Brain microvascular endothelial cell (primary cell): ENCODE results near the gene C2CD5.

Source experiments
- DNase-seq: peaks from one replicate; pipeline ENCODE4 v3.0.0-alpha.2; 2020
- H3K27ac ChIP-seq: fragments of 250-450 bp; sonication (Bioruptor Pico); 2 replicates; pipeline ENCODE4 v1.5.1; 2020; ENCODE audit warnings: mild to moderate bottlenecking, moderate library complexity
- H3K27me3 ChIP-seq: fragments of 250-450 bp; sonication (Bioruptor Pico); replicated peaks from 2 replicates; pipeline ENCODE4 v1.5.1; 2020; ENCODE audit warnings: mild to moderate bottlenecking
- H3K36me3 ChIP-seq: fragments of 250-450 bp; sonication (Bioruptor Pico); replicated peaks from 2 replicates; pipeline ENCODE4 v1.5.1; 2020; ENCODE audit warnings: mild to moderate bottlenecking
- H3K4me3 ChIP-seq: 2 replicates; pipeline ENCODE4 v1.5.1; 2011; ENCODE audit warnings: low read depth, mild to moderate bottlenecking, control low read depth, low read length, moderate library complexity
- CTCF ChIP-seq: IDR thresholded peaks from 2 replicates; pipeline ENCODE4 v1.5.1; 2011; ENCODE audit warnings: low read depth, mild to moderate bottlenecking, moderate library complexity, low read length, control low read depth, inconsistent platforms; ENCODE audit errors: missing control alignments
- in situ Hi-C: cut with HindIII; loops from 2 replicates; pipeline ENCODE4 v1.10.0; 2017; ENCODE audit warnings: low sequenced_read_pairs, low pct_ligation_motif_present

C2CD5 gene

GRCh38 chr12:22533155-22533554 lies 11.2 kb downstream of the C2CD5 start:
- H3K4me3 ChIP-seq, result no peak overlapping the region
- no peak for DNase-seq
- TF ChIP-seq CTCF, result no peak
- peaks cover 4% of the 10 kb centered on the region for H3K36me3 ChIP-seq
- no peaks in the 10 kb centered on the region for H3K27me3 ChIP-seq
- in situ Hi-C loops, result no loop called here
- H3K27ac ChIP-seq, result no peak overlapping the region

GRCh38 chr12:22532317-22532716 lies 12.0 kb downstream of the C2CD5 start:
- no peak for DNase-seq
- no peak overlapping the region for H3K4me3 ChIP-seq
- H3K27me3 ChIP-seq, result no peaks in the 10 kb centered on the region
- H3K27ac ChIP-seq, result no peak overlapping the region
- in situ Hi-C loops, result no loop called here
- no peak for TF ChIP-seq CTCF
- H3K36me3 ChIP-seq, result peaks cover 4% of the 10 kb centered on the region

GRCh38 chr12:22531205-22531604 lies 13.1 kb downstream of the C2CD5 start:
- peaks cover 4% of the 10 kb centered on the region for H3K36me3 ChIP-seq
- no peak overlapping the region for H3K27ac ChIP-seq
- no peak for TF ChIP-seq CTCF
- no peaks in the 10 kb centered on the region for H3K27me3 ChIP-seq
- in situ Hi-C loops, result no loop called here
- H3K4me3 ChIP-seq, result no peak overlapping the region
- DNase-seq, result no peak

GRCh38 chr12:22529281-22530060 lies 14.9 kb downstream of the C2CD5 start:
- H3K27ac ChIP-seq, result no peak overlapping the region
- no peak for DNase-seq
- no peaks in the 10 kb centered on the region for H3K27me3 ChIP-seq
- TF ChIP-seq CTCF, result peak; percentile 31
- H3K36me3 ChIP-seq, result peaks cover 4% of the 10 kb centered on the region
- no peak overlapping the region for H3K4me3 ChIP-seq
- in situ Hi-C loops, result no loop called here

- no peak overlapping the region for H3K4me3 ChIP-seq
- no peaks in the 10 kb centered on the region for H3K27me3 ChIP-seq
- no peak for TF ChIP-seq CTCF
- peak overlapping the region; percentile 77 for H3K27ac ChIP-seq
- in situ Hi-C loops, result no loop called here
- peaks cover 4% of the 10 kb centered on the region for H3K36me3 ChIP-seq
- DNase-seq, result no peak
Observed at GRCh38 chr12:22527999-22528398, 16.3 kb downstream of the C2CD5 start.

GRCh38 chr12:22526836-22527235 lies 17.5 kb downstream of the C2CD5 start:
- H3K27me3 ChIP-seq, result no peaks in the 10 kb centered on the region
- no peak overlapping the region for H3K4me3 ChIP-seq
- no peaks in the 10 kb centered on the region for H3K36me3 ChIP-seq
- no peak overlapping the region for H3K27ac ChIP-seq
- no peak for DNase-seq
- TF ChIP-seq CTCF, result no peak
- in situ Hi-C loops, result no loop called here
